Nephron (organoid): Measurements from ENCODE around the gene DIP2C.

ENCODE experiments used
- H3K27ac Mint-ChIP-seq, 3 experiments: 2 replicates each; pipeline ENCODE4 v1.8.0; 2020; ENCODE audit warnings: mixed read lengths in 3 of 3, mild to moderate bottlenecking in 2 of 3, moderate library complexity in 1 of 3
- H3K27me3 Mint-ChIP-seq: 2 replicates; pipeline ENCODE4 v1.8.0; 2021; ENCODE audit warnings: low read depth, mild to moderate bottlenecking, moderate library complexity, mixed read lengths
- H3K36me3 Mint-ChIP-seq: 2 replicates; pipeline ENCODE4 v1.8.0; 2020; ENCODE audit warnings: low read depth, mixed read lengths
- H3K4me1 Mint-ChIP-seq: 2 replicates; pipeline ENCODE4 v1.8.0; 2020; ENCODE audit warnings: mixed read lengths
- H3K4me3 Mint-ChIP-seq, 3 experiments: 2 replicates each; pipeline ENCODE4 v1.8.0; 2020; ENCODE audit warnings: mild to moderate bottlenecking in 3 of 3, mixed read lengths in 3 of 3, moderate library complexity in 2 of 3
- H3K9me3 Mint-ChIP-seq: 2 replicates; pipeline ENCODE4 v1.8.0; 2020; ENCODE audit warnings: mixed read lengths
- CTCF ChIP-seq, 3 experiments: fragments of 200-600 bp; sonication (generic); IDR thresholded peaks; one replicate each; pipeline ENCODE4 v1.5.0; 2021; ENCODE audit warnings: antibody characterized with exemption in 3 of 3; ENCODE audit not compliant: unreplicated experiment in 3 of 3

The DIP2C gene

GRCh38 chr10:688312-689120, 952 bp downstream of the DIP2C start:
- H3K4me1 Mint-ChIP-seq = peaks cover 48% of the 10 kb centered on the region
- peaks cover 29% of the 10 kb centered on the region for H3K27me3 Mint-ChIP-seq
- H3K27ac Mint-ChIP-seq = peak overlapping the region; percentile 85 to 96 (median 95)
- peaks cover 3% of the 10 kb centered on the region for H3K36me3 Mint-ChIP-seq
- TF ChIP-seq CTCF (IDR thresholded peaks at IDR 0.05; ENCODE audit: unreplicated experiment in 3 of 3) = no peak
- H3K4me3 Mint-ChIP-seq = peak overlapping the region; percentile 87 to 97 (median 95)
- no peaks in the 10 kb centered on the region for H3K9me3 Mint-ChIP-seq

GRCh38 chr10:687583-688311, 1.7 kb downstream of the DIP2C start:
- Mint-ChIP-seq H3K4me3 (peak overlapping the region; percentile 87 to 97 (median 95)), H3K36me3 (peaks cover 3% of the 10 kb centered on the region), H3K4me1 (peaks cover 50% of the 10 kb centered on the region), H3K27me3 (peaks cover 24% of the 10 kb centered on the region), H3K27ac (peak overlapping the region in 2 of 3 experiments; percentile 85 to 95), H3K9me3 (no peaks in the 10 kb centered on the region)
- no peak for TF ChIP-seq CTCF (IDR thresholded peaks at IDR 0.05; ENCODE audit: unreplicated experiment in 3 of 3)

GRCh38 chr10:686155-686931, 3.1 kb downstream of the DIP2C start:
- Mint-ChIP-seq H3K36me3 (peaks cover 3% of the 10 kb centered on the region), H3K4me3 (peak overlapping the region in 2 of 3 experiments; percentile 26 to 57), H3K4me1 (peaks cover 52% of the 10 kb centered on the region), H3K27ac (no peak overlapping the region), H3K27me3 (peaks cover 13% of the 10 kb centered on the region), H3K9me3 (no peaks in the 10 kb centered on the region)
- TF ChIP-seq CTCF (IDR thresholded peaks at IDR 0.05; ENCODE audit: unreplicated experiment in 3 of 3) = no peak

- peaks cover 3% of the 10 kb centered on the region for H3K36me3 Mint-ChIP-seq
- no peak for TF ChIP-seq CTCF (IDR thresholded peaks at IDR 0.05; ENCODE audit: unreplicated experiment in 3 of 3)
- H3K4me3 Mint-ChIP-seq = peak overlapping the region in 1 of 3 experiments; percentile 52
- H3K27me3 Mint-ChIP-seq = peaks cover 12% of the 10 kb centered on the region
- no peaks in the 10 kb centered on the region for H3K9me3 Mint-ChIP-seq
- H3K4me1 Mint-ChIP-seq = peaks cover 52% of the 10 kb centered on the region
- H3K27ac Mint-ChIP-seq = no peak overlapping the region
These were observed 3.9 kb downstream of the DIP2C start for GRCh38 chr10:685613-686012.

- TF ChIP-seq CTCF (IDR thresholded peaks at IDR 0.05; ENCODE audit: unreplicated experiment in 3 of 3) = no peak
- H3K27me3 Mint-ChIP-seq = peaks cover 4% of the 10 kb centered on the region
- no peaks in the 10 kb centered on the region for H3K9me3 Mint-ChIP-seq
These were observed 5.9 kb downstream of the DIP2C start for GRCh38 chr10:683448-684071.

More at GRCh38 chr10:683448-684071, 5.9 kb downstream of the DIP2C start:
- Mint-ChIP-seq H3K4me3 (peak overlapping the region; percentile 14 to 63 (median 58)), H3K4me1 (peaks cover 55% of the 10 kb centered on the region), H3K27ac (peak overlapping the region in 2 of 3 experiments; percentile 29 to 64), H3K36me3 (peaks cover 3% of the 10 kb centered on the region)
